ENCODE data around the gene MAGEF1.

The MAGEF1 gene

DNA sequence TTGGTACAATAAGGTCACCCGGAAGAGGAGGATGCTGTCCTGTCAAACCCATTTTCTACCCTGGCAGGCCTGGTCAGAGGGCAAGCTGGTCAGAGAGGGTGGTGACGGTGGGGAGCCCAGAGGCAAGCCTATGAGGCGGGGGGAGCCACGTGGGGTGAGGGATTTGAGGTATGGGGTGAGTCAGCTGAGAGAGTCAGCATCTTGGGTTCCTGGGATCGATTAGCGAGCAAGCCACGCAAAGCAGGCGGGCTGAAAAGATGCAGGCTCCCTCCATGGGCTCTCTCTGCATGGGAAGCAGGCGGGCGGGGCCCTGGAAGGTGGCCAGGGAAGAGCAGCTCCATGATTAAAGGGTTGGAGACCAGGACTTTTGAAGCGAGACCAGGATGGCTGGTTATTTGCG is 48.1 kb downstream of the MAGEF1 start:
- Histone ChIP-seq H2AFZ (ENCODE audit: low read length, unreplicated experiment) (no peak overlapping the region), H3K36me3 (ENCODE audit: insufficient read depth, low read length) (no peaks in the 10 kb centered on the region), H3K4me1 (ENCODE audit: control insufficient read depth, insufficient read depth, low read length, unreplicated experiment) (peaks cover 6% of the 10 kb centered on the region), H3K27ac (ENCODE audit: low read depth, low read length) (no peak overlapping the region), H3K4me3 (ENCODE audit: low read depth, low read length) (no peak overlapping the region), H3K27me3 (ENCODE audit: insufficient read depth, low read length) (peaks cover 17% of the 10 kb centered on the region), H3K79me2 (ENCODE audit: control insufficient read depth, insufficient read depth, low read length, unreplicated experiment) (no peaks in the 10 kb centered on the region)

DNA sequence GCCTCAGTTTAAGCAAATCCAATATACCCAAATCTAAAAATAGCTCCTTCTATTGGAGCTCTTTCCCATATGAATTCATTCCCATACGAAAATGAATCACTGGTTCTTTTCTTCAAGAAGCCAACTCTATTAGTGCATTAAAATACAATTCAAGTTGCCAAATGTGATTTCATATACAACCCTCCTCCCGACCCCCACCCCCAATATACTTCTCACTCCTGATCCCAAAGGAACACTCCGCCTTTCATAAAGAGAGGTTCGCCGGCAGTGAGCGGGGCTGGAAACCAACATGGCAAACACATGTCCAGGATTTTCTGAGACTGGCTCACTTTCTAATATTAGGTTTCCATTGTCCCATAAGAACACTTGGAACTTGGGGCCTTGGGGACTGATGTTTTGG is 48.5 kb downstream of the MAGEF1 start:
- H2AFZ ChIP-seq (ENCODE audit: low read length, unreplicated experiment) = no peak overlapping the region
- H3K36me3 ChIP-seq (ENCODE audit: insufficient read depth, low read length) = no peaks in the 10 kb centered on the region
- H3K4me1 ChIP-seq (ENCODE audit: control insufficient read depth, insufficient read depth, low read length, unreplicated experiment) = peaks cover 6% of the 10 kb centered on the region
- H3K27me3 ChIP-seq (ENCODE audit: insufficient read depth, low read length) = peaks cover 14% of the 10 kb centered on the region; the same call in 1 of the 2 replicates
- no peak overlapping the region for H3K27ac ChIP-seq (ENCODE audit: low read depth, low read length)
- H3K4me3 ChIP-seq (ENCODE audit: low read depth, low read length) = no peak overlapping the region
- H3K79me2 ChIP-seq (ENCODE audit: control insufficient read depth, insufficient read depth, low read length, unreplicated experiment) = no peaks in the 10 kb centered on the region

DNA sequence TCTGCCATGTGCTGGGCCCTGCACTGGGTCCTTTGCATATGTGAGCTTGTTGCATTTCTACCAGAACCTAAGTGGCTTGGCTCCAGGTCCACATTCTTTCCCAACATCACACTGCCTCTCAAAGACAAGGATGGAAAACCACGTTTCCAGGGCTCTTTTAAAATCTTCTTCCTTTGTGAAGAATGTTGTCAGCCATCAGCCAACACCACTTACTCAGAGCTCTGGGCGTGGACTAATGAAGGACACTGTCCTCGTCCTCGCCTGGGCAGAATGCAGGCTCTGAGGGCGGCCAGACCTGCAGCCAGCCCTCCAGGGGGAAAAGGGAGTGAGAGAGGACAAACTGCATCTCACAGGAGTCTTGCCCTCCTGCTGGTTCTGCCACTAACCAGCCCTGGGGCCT is 49.7 kb downstream of the MAGEF1 start:
- Histone ChIP-seq H3K79me2 (ENCODE audit: control insufficient read depth, insufficient read depth, low read length, unreplicated experiment) (no peaks in the 10 kb centered on the region), H3K4me1 (ENCODE audit: control insufficient read depth, insufficient read depth, low read length, unreplicated experiment) (peaks cover 6% of the 10 kb centered on the region), H2AFZ (ENCODE audit: low read length, unreplicated experiment) (no peak overlapping the region), H3K36me3 (ENCODE audit: insufficient read depth, low read length) (no peaks in the 10 kb centered on the region), H3K4me3 (ENCODE audit: low read depth, low read length) (no peak overlapping the region), H3K27ac (ENCODE audit: low read depth, low read length) (no peak overlapping the region), H3K27me3 (ENCODE audit: insufficient read depth, low read length) (peaks cover 8% of the 10 kb centered on the region; the same call in 1 of the 2 replicates)

DNA sequence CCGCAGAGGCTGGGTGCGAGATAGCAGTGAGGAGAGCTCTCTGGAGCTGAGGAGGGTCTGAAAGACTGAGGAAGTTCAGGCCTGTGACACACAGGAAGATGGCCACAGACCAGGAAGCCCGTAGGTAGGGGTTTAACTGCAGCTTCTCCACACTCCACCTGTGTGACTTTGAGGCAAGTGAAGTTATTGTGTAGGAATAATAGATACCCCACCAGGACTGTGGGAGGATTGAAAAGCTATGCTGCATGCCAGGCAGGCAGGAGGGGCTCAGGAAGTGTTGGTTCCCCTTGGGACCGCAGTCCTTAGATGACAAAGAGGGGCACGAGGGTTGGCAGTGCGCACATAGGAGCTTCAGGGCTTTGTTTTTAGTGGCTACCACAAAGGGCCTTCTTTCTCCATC is 50.9 kb downstream of the MAGEF1 start:
- Histone ChIP-seq H2AFZ (ENCODE audit: low read length, unreplicated experiment) (no peak overlapping the region), H3K27ac (ENCODE audit: low read depth, low read length) (no peak overlapping the region), H3K4me3 (ENCODE audit: low read depth, low read length) (no peak overlapping the region), H3K79me2 (ENCODE audit: control insufficient read depth, insufficient read depth, low read length, unreplicated experiment) (no peaks in the 10 kb centered on the region), H3K36me3 (ENCODE audit: insufficient read depth, low read length) (no peaks in the 10 kb centered on the region), H3K27me3 (ENCODE audit: insufficient read depth, low read length) (no peaks in the 10 kb centered on the region; the same call in 1 of the 2 replicates), H3K4me1 (ENCODE audit: control insufficient read depth, insufficient read depth, low read length, unreplicated experiment) (peaks cover 6% of the 10 kb centered on the region)
